Hematopoietic multipotent progenitor cell treated with erythropoietin and hydrocortisone succinate and interleukin-3 and kit ligand, for 17 days (in vitro differentiated cells): ENCODE data around the gene FTHL17.

ENCODE experiments used
- DNase-seq: peaks from one replicate; pipeline ENCODE4 v3.0.0-alpha.2; 2015; ENCODE audit warnings: low spot score

The FTHL17 gene

DNA sequence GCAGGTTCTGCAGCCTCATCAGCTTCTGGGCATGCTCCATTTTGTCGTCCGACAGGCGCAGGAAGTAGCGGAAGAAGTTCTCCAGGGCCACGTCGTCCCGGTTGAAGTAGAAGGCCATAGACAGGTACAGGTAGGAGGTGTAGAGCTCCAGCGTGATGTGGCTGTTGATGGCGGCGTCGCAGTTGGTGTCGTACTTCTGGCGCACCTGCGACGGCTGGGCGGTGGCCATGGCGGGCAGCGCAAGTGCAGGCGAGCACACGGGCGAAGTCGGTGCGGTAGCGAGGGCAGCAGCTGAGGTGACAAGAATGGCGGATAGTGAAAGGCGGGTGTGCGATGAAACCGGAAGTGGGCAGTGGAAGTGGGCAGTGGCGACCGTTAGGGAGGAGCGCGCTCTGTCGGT, at the start of gene FTHL17:
FTHL17 (minus strand) TSS at position 317 of the 400 bp plus-strand sequence; CDS start at position 229, 88 bp downstream.
- no peak for DNase-seq

DNA sequence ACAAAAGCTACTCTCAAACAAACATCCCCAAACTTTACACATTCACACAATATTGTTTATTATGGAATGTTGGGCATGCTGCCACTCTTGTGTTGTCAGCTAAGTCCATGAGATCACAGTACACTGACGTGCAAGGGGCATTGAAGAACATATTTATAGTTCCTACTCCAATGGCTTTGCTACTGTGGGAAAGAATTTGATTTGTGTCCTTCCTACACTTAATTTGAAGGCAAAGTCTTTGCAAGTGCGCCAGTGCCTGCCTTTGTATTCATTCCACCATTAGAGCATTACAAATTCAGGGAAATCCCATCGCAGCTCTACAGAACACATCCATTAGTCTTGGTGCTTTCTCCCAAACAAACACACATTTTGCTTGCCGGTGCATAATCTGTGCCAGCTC, 45.4 kb upstream of the FTHL17 start:
- DNase-seq = no peak

DNA sequence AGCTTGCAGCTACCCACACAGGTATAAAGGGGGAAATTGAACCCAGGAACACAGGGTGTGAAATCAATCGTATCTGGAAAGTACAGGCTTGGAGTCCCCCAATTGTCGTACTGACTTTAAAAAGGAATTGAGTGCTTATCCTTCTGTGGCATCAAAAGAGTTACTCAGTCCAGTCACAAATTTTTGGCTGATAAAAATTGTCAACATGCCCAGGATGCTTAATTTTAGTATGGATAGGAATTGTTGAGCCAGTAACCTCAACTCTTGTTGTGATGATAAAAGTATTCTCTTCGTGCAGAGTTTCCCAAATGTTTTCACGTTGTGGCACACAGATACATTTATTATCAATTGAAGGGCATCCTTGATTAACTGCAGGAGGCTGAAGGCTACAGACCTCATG, 43.6 kb upstream of the FTHL17 start:
- no peak for DNase-seq

DNA sequence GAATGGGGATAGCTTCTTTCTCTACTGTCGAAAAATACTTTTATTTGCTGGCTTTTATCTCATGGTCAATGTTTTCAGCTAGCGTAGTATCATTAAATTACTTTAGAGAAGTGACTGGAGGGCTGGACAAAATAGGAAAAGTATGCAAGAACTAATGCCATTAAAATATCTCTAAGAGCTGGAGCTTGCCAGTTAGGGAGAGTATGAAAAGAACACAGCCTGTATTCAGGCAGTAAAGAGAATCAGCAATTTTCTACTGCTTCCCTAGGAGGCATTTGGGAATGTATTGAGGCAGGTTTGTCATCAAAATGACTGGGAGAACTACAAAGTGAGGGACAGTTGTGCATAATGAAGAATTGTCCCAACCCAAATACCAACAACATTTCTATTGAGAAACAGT, 43.0 kb upstream of the FTHL17 start:
- DNase-seq = no peak

DNA sequence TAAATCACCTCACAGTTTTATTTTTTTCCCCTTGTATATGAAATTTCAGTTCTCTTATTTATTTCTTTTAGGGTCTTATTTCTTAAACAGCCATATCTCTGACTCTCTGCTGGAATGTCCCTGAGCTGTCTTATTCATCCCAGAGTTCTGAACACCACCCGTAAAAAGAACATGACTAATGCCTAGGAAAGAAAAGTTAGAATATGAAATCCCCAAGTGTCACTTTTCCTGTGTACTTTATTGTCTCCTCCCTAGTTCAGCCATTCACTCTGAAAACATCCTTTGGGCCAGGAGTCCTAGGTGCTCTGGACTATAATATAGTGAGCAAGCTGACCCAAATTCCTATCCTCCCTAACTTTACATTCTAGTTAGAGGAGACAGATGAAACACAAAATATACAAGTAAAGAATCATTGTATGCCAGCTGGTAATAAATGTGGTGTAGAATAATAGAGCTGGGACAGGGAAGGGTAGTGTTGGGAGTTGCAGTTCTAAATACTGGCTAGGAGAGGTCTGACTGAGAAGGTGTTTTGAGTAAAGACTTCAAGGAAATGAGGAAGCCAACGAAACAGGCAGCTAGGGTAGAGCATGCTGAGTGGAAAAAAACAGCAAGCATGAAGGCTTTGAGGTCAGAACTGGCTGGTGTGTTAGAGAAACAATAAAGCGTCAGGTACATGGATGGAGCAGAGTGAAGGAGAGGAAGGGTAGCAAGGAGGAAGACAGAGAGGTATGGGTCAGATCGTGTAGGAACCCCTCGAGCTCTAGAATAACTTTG, 40.6 kb upstream of the FTHL17 start:
- DNase-seq = no peak

DNA sequence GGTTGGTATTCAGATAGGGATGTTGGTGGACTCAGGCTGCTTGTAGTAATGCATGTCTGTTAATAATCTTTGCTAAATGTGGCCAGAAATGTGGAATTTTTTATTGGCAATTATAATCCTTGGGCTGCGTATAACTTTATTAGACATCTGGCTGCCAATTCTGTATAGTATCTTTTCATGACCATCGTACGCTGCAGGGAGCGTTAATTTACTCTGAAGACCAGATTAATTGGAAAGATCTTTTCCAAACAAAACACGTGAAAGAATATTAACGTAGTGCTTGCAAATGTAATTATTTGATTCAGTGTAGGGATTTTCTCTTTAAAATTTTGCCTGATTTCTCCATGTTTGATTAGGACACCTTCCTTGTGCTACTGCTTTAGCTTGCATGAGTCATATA, 38.8 kb upstream of the FTHL17 start:
- no peak for DNase-seq

DNA sequence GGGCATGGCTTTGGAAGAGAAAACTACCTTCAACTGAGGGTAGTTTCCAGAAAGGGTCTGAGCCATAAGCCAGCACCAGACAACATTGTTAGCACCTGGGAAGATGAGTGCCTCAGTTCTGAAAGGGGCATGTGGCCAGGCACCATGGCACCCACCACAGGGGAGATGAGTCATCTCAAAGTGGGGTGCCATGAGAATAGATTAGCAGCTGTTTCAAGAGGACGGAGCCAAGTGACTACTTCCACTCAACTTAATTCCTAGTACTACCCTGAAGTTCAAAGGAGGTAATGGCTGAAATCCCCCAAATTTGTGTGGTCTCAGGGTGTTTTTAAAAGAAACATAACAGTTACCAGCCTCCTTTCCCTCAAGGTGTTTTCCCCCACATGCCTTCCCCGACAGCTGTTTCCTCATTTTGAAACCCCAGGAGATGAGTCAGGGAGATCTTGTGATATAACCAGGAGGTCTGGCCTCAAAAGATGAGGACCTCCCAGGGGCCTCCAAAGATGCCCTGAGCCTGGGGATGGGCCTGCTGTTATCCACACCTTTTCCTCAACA, 27.8 kb upstream of the FTHL17 start:
- no peak for DNase-seq

DNA sequence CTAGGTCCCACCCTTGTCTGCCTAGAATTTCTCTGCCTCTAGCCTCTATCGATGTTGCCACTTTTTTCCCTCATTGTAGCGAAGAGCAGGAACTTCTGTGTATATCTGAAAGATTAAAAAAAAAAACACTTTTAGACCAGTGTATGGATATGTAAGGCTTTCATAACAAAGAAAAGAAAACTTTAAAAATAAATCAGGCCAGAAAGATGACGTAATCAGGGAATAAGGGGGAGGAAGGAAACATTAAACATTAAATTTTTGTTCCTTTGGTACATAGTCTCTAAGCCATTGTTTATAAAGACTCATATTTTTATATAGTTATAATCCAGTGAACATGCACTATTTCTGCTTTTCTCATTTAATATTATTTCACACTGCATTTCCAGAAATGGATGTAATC, 26.2 kb upstream of the FTHL17 start:
- no peak for DNase-seq

DNA sequence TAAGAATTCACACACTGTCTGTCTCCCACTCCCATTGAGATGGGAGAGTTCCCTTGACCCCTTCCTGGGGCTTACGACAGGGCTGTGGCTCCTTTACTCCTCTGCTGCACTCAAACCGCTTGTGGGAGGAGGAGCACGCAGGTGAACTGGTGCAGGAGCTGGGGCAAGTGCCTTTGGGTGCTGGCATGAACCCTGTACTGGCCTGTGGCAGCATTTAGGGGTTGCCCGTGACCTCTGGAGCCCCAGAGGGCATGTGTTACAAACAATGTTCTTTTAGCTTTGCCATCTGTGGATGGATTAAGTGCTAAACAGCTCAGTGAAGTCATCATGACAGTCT, 21.8 kb upstream of the FTHL17 start:
- DNase-seq = no peak

DNA sequence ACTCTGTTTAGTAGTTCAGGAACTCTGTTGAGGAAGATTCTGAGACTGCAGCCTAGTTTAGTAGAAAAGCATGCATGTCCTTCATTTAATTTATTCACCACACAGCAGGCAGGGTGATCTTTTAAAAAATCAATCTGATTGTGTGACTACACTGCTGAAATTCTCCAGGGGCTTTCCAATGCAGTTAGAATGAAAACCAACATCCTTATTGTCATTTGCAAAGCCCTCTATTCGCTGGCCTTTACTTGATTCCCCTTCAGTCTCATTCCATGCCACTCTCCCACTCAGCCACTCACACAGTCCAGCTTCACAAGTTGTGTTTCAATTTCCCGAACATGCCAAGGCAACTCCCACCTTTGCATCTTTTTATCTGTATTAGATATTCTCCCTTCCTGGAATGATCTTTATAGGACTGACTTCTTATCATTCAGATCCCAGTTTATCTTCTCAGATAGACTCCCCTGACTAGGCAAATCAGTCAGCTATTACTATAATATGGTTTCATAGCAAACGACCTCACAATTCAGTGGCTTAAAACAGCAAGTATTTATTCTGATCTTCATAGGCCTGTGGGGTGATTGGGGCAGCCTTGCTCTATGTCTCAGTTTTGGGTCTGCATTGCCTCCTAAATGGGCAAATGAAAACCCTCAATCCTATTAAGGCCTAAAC, 21.3 kb upstream of the FTHL17 start:
- DNase-seq = no peak

DNA sequence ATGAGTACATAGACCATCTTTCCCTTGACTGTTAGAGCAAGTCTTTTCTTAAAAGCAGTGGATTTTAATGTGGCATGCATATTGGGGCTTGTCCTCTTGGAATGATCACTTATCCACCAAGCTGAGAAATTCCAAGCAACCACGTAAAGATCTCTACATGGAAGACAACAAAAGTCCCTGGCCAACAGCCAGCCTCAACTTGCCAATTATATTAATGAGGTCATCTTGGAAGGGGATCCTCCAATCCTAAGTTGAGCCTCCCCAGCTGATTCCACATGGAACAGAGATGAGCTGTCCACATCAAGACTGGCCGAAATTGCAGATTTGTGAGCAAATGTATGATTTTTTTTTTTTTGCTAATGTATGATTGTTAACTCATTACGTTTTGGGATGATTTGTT, 20.6 kb upstream of the FTHL17 start:
- DNase-seq = no peak

DNA sequence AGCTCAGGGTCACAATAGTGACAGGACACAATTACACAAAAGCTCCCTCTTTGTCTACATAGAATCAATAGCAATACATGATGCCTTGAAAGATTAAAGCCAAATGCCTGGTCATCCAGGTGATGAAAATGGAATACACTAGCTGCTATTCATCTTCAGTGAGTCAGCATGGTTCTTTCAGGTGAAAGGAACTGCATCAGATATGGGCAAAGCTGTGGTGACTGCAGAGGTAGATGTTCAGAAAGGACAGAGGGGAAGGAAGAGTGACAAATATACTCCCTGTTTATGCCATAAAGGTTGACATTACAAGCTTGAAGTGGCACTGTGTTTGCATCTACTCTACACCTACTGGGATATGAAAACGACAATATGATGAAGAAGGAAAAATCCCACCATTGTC, 20.0 kb upstream of the FTHL17 start:
- DNase-seq = no peak

DNA sequence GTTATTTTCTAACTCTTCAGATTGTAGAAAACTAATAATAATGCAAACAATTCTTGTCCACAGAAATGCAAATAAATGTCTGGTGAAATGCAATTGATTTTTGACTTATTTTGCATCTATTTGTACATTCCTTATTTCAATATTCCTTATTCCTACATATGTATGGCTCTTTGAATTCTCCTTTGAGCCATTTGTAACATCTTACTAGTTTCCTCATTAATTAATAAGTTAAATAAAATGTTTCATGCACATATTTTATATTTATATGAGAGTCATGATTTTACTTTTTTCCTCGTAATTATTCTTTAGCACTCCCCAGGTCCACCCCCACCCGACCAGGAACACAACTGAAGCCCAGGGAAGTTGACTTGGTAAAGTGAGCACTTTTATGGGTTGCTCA, 2.7 kb upstream of the FTHL17 start:
- no peak for DNase-seq

DNA sequence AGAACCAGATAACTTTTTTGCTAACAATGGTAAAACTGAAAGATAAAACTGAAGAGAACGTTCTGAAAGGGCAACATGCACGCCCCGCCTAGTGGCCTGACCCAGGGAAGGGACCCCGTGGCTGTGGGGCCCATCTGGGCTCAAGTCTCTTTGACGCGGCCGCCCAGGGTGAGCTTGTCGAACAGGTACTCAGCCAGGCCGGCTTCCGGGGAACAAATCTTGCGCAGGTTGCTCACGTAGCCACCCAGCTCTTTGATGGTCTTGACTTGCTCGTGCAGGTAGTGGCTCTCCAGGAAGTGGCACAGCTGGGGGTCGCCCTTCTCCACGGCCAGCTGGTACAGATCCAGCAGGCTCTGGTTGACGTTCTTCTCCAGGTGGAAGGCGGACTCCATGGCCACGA, 579 bp downstream of the FTHL17 start:
- DNase-seq = no peak

DNA sequence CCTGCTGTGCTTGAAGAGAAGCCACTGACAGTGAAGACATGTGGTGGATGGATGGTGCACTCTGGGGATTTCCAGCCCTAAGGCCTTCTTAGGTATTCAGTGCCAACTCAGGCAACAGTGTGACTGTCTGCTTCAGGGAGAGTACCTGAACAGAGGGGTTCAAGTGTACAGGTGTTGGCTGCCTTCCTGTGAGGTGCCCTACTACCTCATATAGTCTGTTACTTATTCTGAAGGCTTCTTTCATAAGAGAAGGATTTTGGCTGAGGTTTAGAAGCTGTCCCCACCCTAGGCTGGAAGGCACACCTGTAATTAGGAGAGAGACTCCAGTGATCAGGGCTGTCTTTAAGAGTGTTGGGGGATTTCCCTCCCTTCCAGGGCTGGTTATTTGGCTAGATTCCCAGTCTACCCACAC, 1.8 kb downstream of the FTHL17 start:
- DNase-seq = no peak

DNA sequence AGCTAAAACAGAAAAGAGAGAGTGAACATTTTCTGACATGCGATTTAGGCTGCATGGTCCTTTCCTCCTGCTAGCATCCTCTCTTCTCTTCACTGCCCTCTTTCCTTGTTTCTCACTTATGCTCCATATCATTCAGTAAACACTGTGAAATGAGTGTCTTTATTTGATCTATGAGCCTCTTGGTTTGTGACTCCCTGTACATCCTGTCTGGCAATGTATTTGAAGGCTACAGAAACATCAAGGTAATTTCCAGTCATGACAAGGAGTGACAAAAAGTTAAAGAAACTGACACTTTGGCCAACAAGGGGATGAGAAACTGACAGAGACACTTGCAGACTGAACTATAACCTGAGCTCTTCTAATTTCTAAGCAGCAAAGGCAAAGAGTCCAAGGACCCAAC, 8.7 kb downstream of the FTHL17 start:
- no peak for DNase-seq

DNA sequence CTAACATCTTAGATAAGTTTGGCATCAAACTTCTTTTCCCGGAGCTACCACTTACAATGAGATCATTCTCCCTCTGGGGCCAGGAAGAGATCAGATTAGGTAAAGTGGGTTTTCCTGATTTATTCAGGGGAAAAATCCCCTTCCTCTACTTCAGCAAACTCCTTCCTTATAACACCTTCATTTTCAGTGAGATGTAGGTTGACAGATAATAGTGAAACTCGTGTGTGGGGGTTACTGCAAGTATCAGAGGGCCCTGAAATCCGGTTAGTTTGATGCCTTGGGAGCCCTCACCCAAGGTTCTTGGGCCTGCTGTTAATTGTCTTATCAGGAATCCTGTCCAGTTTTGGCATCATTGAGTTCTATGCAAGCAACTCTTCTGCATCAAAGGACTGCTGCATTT, 10.8 kb downstream of the FTHL17 start:
- no peak for DNase-seq

DNA sequence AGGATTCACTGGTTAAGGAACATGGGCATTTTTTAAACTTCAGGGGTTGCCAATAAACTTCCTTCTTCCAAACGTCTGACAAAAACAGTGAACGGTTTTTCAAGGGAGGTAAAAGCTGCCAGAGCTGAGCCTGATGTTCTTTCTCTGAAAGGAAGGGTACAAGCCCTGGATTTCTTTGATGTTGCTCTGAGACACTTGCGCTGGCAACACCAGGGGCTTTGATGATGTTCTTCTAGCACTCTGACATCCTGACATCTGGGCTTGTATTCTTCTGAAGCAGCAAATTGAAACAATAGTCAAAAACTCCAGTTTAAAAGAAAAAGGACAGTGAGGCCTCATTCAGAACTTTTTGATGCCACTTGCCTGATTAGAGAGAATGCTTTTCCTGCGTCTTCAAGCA, 11.8 kb downstream of the FTHL17 start:
- DNase-seq = no peak

DNA sequence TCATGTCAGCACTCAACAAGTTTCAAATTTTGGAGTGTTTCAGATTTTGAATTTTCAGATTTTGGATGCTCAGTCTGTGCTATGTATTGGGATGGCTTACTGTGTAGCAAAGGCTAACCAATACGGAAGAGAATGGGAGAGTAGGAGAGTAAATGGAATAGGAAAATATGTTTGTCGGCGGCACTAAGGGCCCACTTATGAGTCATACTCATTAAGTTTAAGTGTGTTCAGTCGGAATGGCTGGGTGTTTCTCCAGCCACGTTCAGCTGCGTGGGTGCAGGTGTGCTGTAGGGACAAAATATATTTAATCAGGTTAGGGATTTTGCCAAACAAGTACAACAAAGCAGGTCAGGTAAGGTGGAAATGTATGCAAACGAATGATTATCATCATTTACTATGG, 13.6 kb downstream of the FTHL17 start:
- no peak for DNase-seq

DNA sequence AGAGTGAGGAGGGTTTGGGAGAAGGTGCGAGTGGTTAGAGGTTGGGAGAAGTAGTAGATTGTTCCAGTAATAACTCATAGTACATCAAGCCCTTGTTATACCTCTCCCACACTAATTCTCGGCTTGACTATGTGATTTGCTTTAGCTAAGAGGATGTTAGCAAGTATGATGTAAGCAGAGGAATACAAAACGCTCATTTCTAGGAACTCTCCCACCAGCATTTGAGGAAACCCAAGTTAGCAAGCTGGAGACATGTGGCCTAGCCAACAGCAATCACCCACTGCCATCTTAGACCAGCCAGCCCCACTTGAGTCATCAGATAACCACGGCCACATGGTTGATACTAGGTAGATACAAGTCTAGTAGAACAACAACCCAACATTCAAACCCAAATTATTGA, 14.2 kb downstream of the FTHL17 start:
- DNase-seq = no peak

DNA sequence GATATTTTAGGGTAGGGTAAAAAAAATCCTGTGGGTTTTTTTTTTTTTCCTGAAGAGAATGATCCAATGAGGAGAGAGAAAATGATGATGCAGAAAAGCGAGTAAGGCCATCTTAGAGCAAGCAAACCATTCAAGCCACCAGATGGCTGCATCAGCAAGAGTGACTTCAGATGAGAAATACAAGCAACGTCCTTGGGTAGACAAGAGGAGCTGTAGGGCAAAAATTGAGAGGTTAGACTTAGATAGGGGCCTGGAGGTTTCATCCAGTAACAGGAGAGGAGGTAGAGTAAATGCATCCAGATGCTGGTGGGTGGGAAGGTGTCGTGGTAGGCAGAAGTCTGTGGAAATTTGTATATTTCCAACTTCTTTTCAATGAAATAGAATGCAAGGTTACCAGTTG, 14.6 kb downstream of the FTHL17 start:
- no peak for DNase-seq

DNA sequence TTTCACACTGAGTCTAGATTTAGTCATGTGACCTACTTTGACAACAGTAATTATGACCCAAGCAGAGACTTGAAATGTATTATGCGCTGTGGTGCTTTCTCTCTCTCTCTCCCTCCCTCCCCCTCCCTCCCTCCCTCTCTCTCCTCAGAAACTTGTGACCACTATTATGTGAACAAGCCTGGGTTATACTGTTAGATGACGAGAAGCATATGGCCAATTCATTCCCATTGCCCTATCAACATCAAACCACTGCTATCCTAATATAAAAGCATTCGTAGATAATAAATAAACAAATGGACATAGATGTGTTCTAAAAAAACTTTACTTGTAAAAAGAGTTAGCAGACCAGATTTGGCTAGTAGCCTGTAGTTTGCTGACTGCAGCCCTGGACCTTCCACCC, 18.2 kb downstream of the FTHL17 start:
- DNase-seq = no peak

DNA sequence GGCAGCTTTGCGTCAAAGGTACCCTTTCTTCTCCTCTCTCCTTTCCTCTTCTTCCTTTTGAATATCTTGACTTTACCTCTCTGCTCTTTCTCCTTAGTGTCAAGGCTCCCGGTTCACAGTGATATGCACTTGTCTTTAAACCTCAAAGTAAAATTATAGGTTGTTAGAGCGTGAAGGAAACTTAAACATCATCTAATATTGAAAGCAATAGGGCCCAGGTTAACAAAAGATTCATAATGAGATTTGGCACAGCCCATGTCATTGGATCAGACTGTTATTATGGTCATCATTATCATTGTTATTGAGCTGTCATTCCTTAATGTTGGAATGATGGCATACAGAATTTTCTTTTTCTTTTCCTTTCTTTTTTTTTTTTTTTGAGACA, 32.5 kb downstream of the FTHL17 start:
- no peak for DNase-seq
